Spinal cord (tissue), 10 donors: ENCODE measurements around the gene AKAP13. TPM values are rescaled to one million over a fixed set of nuclear protein-coding genes. Genes with fewer than 3 reads are reported as not detected.

Experiments used
- DNase-seq, 6 donors: peaks; one replicate each; pipeline versions ENCODE4 v3.0.0 to v3.0.0-alpha.2; 2013 to 2015; ENCODE audit warnings: low spot score in 6 of 6, low read depth in 4 of 6
- H3K27ac ChIP-seq: one replicate; pipeline ENCODE4 v1.5.1; 2013; ENCODE audit warnings: low read depth, low read length, control low read depth
- H3K27me3 ChIP-seq: one replicate; pipeline ENCODE4 v1.6.1; 2013; ENCODE audit warnings: low read length; ENCODE audit not compliant: control insufficient read depth, insufficient read depth
- H3K36me3 ChIP-seq: one replicate; pipeline ENCODE4 v1.6.1; 2013; ENCODE audit warnings: low read length; ENCODE audit not compliant: control insufficient read depth, insufficient read depth
- H3K4me1 ChIP-seq: one replicate; pipeline ENCODE4 v1.6.1; 2013; ENCODE audit warnings: low read length; ENCODE audit not compliant: control insufficient read depth, insufficient read depth
- H3K4me3 ChIP-seq: one replicate; pipeline ENCODE4 v1.5.1; 2013; ENCODE audit warnings: low read depth, low read length, control low read depth
- H3K9me3 ChIP-seq: one replicate; pipeline ENCODE4 v1.6.1; 2013; ENCODE audit warnings: low read length; ENCODE audit not compliant: control insufficient read depth, insufficient read depth
- WGBS: methylation state at CpG from one replicate; pipeline ENCODE4 v1.1.5; 2013; ENCODE audit warnings: missing lambda C conversion rate; ENCODE audit not compliant: insufficient coverage; 5-methylcytosine and 5-hydroxymethylcytosine counted together
- polyA plus RNA-seq, 2 donors: library from polyadenylated mRNA; unstranded; fragments of 120-200 nt; gene quantifications; one replicate each; pipeline ENCODE4 v1.2.1, GENCODE V29; 2013; ENCODE audit not compliant: insufficient read length in 2 of 2
- total RNA-seq, 2 donors: library from RNA; depleted of rRNA in 1 of 2; stranded (reverse); fragments of 120-200 nt in 1 of 2; fragments of >200 nt in 1 of 2; gene quantifications; one replicate each; pipeline versions ENCODE4 v1.2.3 to v1.2.4, GENCODE V29; 2013 to 2014
- donor health status: healthy.

AKAP13 gene
- total and polyA plus RNA-seq, 4 donors: 52.5 to 114 (median 89.2) TPM

DNA sequence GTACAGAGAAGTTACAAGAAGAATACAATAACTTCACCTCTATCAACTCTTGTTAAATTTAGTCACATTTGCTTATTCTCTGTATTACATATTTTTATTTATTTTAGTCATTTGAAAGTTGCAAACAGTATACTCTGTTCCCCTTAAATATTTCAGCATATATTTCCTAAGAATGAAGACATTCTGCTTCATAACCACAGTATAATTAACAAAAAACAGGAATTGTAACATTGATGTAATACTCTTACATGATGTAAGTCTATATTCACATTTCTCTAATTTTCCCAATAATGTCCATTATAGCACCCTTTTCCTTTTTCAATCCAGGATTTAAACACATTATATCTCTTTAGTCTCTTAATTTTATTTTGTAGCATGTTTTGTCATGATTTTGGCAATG lies 112.0 kb downstream of the AKAP13 start:
- H3K27ac ChIP-seq: no peak overlapping the region
- H3K27me3 ChIP-seq: no peaks in the 10 kb centered on the region
- no peak for DNase-seq
- no peak overlapping the region for H3K4me3 ChIP-seq
- no peaks in the 10 kb centered on the region for H3K9me3 ChIP-seq
- H3K36me3 ChIP-seq: no peaks in the 10 kb centered on the region
- no peaks in the 10 kb centered on the region for H3K4me1 ChIP-seq

DNA sequence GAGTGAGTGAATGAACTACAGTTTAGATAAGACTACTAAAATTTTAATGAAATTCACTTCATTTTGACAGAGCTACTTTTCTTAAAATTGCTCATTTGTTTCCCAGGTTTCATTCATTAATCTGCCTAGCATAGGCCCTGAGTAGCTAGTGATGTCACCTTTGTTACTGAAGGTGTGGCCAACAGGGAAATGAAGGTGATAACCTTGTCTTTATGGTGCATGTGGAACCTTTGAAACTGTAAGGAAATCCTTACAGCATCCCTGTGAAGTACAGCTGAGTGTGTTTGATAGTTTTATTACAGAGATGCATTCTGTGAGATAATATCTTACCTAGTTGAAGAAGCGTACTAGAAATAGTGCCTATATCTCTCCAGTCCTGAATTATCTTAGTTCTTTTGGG lies 112.9 kb downstream of the AKAP13 start:
- no peak overlapping the region for H3K4me3 ChIP-seq

DNA sequence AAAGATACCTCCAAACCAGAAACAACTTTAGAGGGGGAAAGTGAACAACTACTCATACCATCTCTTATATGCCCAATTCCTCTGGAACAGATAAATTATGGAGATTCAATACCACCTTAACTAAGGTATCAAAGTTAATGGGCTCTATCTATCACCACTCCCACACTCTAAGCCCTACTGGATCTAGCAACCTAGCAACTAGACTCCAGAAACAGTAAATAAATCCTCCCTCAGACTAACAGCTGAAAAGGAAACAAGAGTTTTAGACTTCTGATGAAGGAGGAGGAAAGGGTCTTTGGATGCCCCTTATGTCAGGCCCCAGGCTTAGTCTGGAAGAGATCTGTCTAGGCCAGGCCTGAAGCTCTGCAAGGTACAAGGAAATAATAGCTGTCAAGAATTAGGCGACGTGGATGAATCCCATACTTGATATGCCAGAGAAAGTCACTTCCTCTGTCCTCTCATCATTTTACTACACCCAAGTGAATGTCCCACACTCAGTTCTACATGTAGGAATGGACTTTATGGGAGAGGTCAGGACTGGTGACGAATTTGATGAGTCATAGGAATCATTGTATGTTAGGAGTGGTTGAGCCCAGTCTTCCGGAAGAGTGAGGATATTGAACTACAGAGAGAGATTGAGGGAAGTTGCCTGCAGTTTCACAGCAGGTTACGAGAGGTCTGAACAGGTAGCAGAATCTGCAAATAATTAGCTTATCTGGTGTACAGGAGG lies 113.8 kb downstream of the AKAP13 start:
- no peaks in the 10 kb centered on the region for H3K4me1 ChIP-seq
- no peaks in the 10 kb centered on the region for H3K27me3 ChIP-seq
- 91% methylated on average over 4 of the region's 5 CpGs for WGBS
- no peak for DNase-seq
- H3K36me3 ChIP-seq: no peaks in the 10 kb centered on the region
- no peak overlapping the region for H3K4me3 ChIP-seq
- H3K27ac ChIP-seq: no peak overlapping the region
- no peaks in the 10 kb centered on the region for H3K9me3 ChIP-seq

More for the DNA sequence above, 112.9 kb downstream of the AKAP13 start:
- WGBS: no CpG with 5 or more reads among the region's 1 CpG
- no peaks in the 10 kb centered on the region for H3K9me3 ChIP-seq
- H3K27me3 ChIP-seq: no peaks in the 10 kb centered on the region
- DNase-seq: no peak
- no peaks in the 10 kb centered on the region for H3K4me1 ChIP-seq
- H3K36me3 ChIP-seq: no peaks in the 10 kb centered on the region
- H3K27ac ChIP-seq: no peak overlapping the region

GRCh38 chr15:85495096-85495495 lies 114.7 kb downstream of the AKAP13 start:
- no peak overlapping the region for H3K4me3 ChIP-seq
- WGBS: 29% methylated on average over 1 of the region's 3 CpGs
- H3K27ac ChIP-seq: no peak overlapping the region
- H3K9me3 ChIP-seq: no peaks in the 10 kb centered on the region
- peak in 1 of 6 donors; percentile 72 for DNase-seq
- no peaks in the 10 kb centered on the region for H3K27me3 ChIP-seq
- H3K4me1 ChIP-seq: no peaks in the 10 kb centered on the region
- H3K36me3 ChIP-seq: no peaks in the 10 kb centered on the region

GRCh38 chr15:85495544-85495943 lies 115.1 kb downstream of the AKAP13 start:
- WGBS: no CpG with 5 or more reads among the region's 2 CpGs
- Histone ChIP-seq H3K4me1 (no peaks in the 10 kb centered on the region), H3K4me3 (no peak overlapping the region), H3K36me3 (no peaks in the 10 kb centered on the region), H3K27ac (no peak overlapping the region), H3K27me3 (no peaks in the 10 kb centered on the region), H3K9me3 (no peaks in the 10 kb centered on the region)
- peak in 1 of 6 donors; percentile 69 for DNase-seq

DNA sequence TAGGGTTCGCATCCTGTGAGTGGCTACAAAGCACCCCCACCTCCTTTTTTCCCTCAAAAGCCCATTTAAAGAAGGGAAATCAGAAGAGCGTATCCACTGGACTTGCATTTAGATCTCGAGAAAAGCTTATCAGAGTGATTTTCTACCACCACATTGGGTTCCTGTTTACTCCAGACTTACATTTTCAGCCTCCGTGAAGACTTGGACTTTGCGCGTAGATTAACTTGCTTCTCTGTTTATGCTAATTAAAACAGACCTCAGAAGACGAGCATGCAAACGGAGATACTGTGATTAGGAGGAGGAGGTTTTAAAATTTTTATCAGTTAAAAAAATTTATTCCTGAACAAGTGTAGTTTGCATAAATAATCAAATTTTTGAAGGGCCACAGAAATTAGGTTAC lies 115.7 kb downstream of the AKAP13 start:
- H3K27ac ChIP-seq: no peak overlapping the region
- H3K4me1 ChIP-seq: no peaks in the 10 kb centered on the region
- DNase-seq: no peak
- no peak overlapping the region for H3K4me3 ChIP-seq
- H3K9me3 ChIP-seq: no peaks in the 10 kb centered on the region
- no peaks in the 10 kb centered on the region for H3K27me3 ChIP-seq
- WGBS: 62% methylated on average over 2 of the region's 8 CpGs
- H3K36me3 ChIP-seq: no peaks in the 10 kb centered on the region

- Histone ChIP-seq H3K4me3 (no peak overlapping the region), H3K9me3 (no peaks in the 10 kb centered on the region), H3K36me3 (no peaks in the 10 kb centered on the region), H3K4me1 (no peaks in the 10 kb centered on the region), H3K27me3 (no peaks in the 10 kb centered on the region), H3K27ac (no peak overlapping the region)
- DNase-seq: peak in 1 of 6 donors; percentile 73
- 83% methylated on average over 1 of the region's 2 CpGs for WGBS
Observed at GRCh38 chr15:85496551-85497171, 116.3 kb downstream of the AKAP13 start.

DNA sequence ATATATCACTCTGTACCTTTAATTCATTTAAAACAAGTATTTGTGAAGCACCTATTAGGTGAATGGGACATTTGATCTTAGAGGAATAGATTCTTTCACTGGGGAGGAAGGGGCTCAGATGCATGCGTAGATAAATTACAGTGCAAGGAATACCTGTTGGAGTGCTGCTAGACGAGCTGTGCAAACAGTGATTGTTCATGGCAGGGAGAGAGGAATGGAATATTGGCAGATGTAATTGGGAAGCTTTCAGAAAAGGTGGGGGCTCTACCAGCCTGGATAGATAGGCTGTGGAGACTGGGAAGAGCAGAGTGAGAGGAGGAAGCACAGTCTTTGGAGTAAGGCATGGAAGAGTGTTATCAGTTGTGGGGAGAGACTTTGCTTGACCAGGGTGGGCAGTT lies 116.8 kb downstream of the AKAP13 start:
- Histone ChIP-seq H3K4me1 (no peaks in the 10 kb centered on the region), H3K27ac (no peak overlapping the region)
- no peak for DNase-seq

DNA sequence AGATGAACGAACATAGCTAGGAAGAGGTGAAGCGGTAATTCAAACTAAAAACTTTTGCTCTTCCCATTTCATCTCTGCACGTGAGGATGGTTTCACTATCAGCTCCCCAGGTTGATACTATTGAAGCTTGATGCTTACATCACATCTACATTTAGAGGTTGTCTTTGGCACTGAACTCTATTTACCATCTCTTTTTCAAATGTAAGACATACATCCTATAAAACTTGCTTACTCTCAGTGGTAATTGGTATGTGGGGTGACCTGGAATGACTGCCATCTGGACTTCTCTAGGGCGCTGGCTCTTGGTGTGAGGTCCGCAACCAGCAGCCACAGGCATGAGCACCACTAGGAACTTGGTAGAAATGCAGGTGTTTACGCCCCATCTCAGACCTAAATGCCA lies 118.1 kb downstream of the AKAP13 start:
- Histone ChIP-seq H3K4me3 (no peak overlapping the region), H3K9me3 (no peaks in the 10 kb centered on the region), H3K36me3 (no peaks in the 10 kb centered on the region), H3K27ac (no peak overlapping the region), H3K4me1 (no peaks in the 10 kb centered on the region), H3K27me3 (no peaks in the 10 kb centered on the region)
- DNase-seq: no peak
- WGBS: 100% methylated on average over 2 of the region's 6 CpGs

More for the DNA sequence above, 116.8 kb downstream of the AKAP13 start:
- H3K36me3 ChIP-seq: no peaks in the 10 kb centered on the region
- no peaks in the 10 kb centered on the region for H3K9me3 ChIP-seq
- H3K27me3 ChIP-seq: no peaks in the 10 kb centered on the region
- no peak overlapping the region for H3K4me3 ChIP-seq
- 64% methylated on average over 2 of the region's 2 CpGs for WGBS

DNA sequence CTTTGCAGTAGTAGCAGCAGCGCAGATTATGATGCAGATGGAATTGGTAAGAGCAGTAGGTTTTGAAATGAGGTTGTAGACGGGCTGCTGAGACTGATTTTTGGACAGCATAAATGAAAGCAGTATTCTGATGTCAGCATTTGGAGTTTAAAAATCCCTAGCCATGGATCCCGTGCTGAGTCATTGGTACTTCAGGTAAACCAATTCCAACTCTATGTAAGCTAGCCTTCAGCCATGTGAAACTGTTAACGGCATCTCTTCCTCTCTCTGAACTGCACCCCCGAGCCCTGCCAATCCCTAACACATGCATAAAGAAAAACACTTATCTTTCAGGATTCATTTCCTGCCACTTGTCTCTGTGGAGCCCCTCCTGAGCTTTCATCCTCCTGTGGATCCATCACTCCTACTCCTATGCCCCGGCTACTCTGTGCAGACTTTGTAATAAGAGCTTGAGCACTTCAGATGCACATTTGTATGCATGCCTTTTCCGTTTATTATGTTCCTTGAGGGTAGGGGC lies 119.0 kb downstream of the AKAP13 start:
- H3K4me1 ChIP-seq: no peaks in the 10 kb centered on the region
- no peak overlapping the region for H3K27ac ChIP-seq
- DNase-seq: peak in 2 of 6 donors; percentile 60 to 75
- no peaks in the 10 kb centered on the region for H3K9me3 ChIP-seq
- WGBS: 68% methylated on average over 3 of the region's 7 CpGs
- H3K36me3 ChIP-seq: no peaks in the 10 kb centered on the region
- H3K27me3 ChIP-seq: no peaks in the 10 kb centered on the region
- no peak overlapping the region for H3K4me3 ChIP-seq
